Measurements from ENCODE around the gene GREB1.

DNA sequence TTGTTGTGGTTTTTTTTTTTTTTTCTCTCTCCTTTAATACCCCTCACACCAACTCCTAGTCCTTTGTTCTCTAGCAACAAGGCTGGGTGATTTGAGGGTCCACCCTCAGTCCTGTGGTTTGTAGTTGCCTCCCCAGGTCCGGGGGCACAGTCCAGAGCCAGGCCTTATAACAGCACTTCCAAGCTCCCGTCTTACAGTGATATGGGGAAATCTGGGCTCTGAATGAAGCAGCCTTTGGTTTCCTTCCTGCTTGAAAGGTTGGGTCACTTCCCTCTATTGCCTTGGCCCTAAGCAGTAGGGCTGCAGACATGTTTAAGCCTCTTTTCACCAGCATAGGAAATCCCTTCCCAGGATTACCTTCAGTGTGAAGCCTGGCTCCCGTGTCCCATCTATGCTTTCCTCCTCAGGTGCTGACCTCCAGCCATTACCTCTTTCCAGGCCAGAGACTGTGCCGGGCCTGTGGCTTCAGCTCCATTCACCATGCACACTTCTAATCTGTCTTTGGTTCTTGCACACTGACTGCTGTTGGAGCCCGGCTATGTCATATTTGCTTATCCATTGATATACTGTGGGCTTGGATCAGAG is 157.3 kb downstream of the GREB1 start:
- TF ChIP-seq, protein P1, sequence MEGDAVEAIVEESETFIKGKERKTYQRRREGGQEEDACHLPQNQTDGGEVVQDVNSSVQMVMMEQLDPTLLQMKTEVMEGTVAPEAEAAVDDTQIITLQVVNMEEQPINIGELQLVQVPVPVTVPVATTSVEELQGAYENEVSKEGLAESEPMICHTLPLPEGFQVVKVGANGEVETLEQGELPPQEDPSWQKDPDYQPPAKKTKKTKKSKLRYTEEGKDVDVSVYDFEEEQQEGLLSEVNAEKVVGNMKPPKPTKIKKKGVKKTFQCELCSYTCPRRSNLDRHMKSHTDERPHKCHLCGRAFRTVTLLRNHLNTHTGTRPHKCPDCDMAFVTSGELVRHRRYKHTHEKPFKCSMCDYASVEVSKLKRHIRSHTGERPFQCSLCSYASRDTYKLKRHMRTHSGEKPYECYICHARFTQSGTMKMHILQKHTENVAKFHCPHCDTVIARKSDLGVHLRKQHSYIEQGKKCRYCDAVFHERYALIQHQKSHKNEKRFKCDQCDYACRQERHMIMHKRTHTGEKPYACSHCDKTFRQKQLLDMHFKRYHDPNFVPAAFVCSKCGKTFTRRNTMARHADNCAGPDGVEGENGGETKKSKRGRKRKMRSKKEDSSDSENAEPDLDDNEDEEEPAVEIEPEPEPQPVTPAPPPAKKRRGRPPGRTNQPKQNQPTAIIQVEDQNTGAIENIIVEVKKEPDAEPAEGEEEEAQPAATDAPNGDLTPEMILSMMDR (IDR thresholded peaks at IDR 0.05; ENCODE audit: low read depth, low read length), result no peak
- no peak for TF ChIP-seq EZH2phosphoT487 (IDR thresholded peaks at IDR 0.05; ENCODE audit: low read depth)

Measured in OCI-LY3 (cell line).